Heart right ventricle (tissue), 16 donors: ENCODE results near the gene GIGYF1. TPM values are rescaled to one million over a fixed set of nuclear protein-coding genes. Genes with fewer than 3 reads are reported as not detected.
"Not testable (repeated sequence)": the region's sequence is repeated elsewhere in the genome, so short reads cannot be mapped to it uniquely, and the experiment has no call there.

Source experiments
- ATAC-seq, 8 donors: fragments of 200-7000 bp; cut with Tn5 transposase; one replicate each; pipeline ENCODE4 v1.9.1; 2020; ENCODE audit warnings: mild to moderate bottlenecking in 8 of 8, moderate library complexity in 8 of 8, moderate number of reproducible peaks in 1 of 8
- DNase-seq, 2 donors: peaks; one replicate each; pipeline ENCODE4 v3.0.0-alpha.2; 2020
- H3K27ac ChIP-seq, 10 donors: fragments of 200-600 bp; sonication (generic) in 2 of 10; one replicate each; pipeline versions ENCODE4 v1.5.0 to v1.8.0; 2020 to 2022; ENCODE audit warnings: mild to moderate bottlenecking in 3 of 10
- H3K27me3 ChIP-seq, 7 donors: fragments of 200-600 bp; one replicate each; pipeline ENCODE4 v1.8.0; 2021 to 2022; ENCODE audit warnings: mild to moderate bottlenecking in 2 of 7
- H3K36me3 ChIP-seq, 9 donors: fragments of 200-600 bp; sonication (generic) in 1 of 9; one replicate each; pipeline versions ENCODE4 v1.5.0 to v1.8.0; 2020 to 2022; ENCODE audit warnings: mild to moderate bottlenecking in 2 of 9
- H3K4me1 ChIP-seq, 9 donors: fragments of 200-600 bp; sonication (generic) in 1 of 9; one replicate each; pipeline versions ENCODE4 v1.5.0 to v1.8.0; 2020 to 2022; ENCODE audit warnings: mild to moderate bottlenecking in 4 of 9
- H3K4me3 ChIP-seq, 10 donors: fragments of 200-600 bp; sonication (generic) in 2 of 10; one replicate each; pipeline versions ENCODE4 v1.5.0 to v1.8.0; 2020 to 2022; ENCODE audit warnings: mild to moderate bottlenecking in 7 of 10, moderate library complexity in 2 of 10
- H3K9me3 ChIP-seq, 11 donors: fragments of 200-600 bp in 10 of 11; sonication (generic) in 2 of 11; one replicate each; pipeline versions ENCODE4 v1.5.0 to v1.8.0; 2013 to 2022; ENCODE audit warnings: mild to moderate bottlenecking in 2 of 11, control low read depth in 1 of 11, moderate library complexity in 1 of 11
- CTCF ChIP-seq, 9 donors: fragments of 200-600 bp; sonication (generic) in 2 of 9; IDR thresholded peaks; one replicate each; pipeline versions ENCODE4 v1.5.0 to v1.8.0; 2021 to 2022; ENCODE audit warnings: antibody characterized with exemption in 9 of 9, mild to moderate bottlenecking in 5 of 9, moderate library complexity in 1 of 9
- WGBS, 2 donors: extraction: QIAGEN DNeasy Blood & Tissue Kit; methylation state at CpG; one replicate each; pipeline ENCODE4 v1.1.7; 2013; ENCODE audit warnings: inconsistent platforms in 1 of 2; 5-methylcytosine and 5-hydroxymethylcytosine counted together
- intact Hi-C, 10 donors: fragments of 100-400 bp; cut with DNase I; formaldehyde crosslinking; loops; one replicate each; pipeline versions ENCODE4 v1.11.1 to v1.14.2; 2022
- polyA plus RNA-seq, 2 donors: library from polyadenylated mRNA; stranded (reverse); fragments of 200-250 nt; gene quantifications; one replicate each; pipeline ENCODE4 v1.2.3, GENCODE V29; 2013
- total RNA-seq, 10 donors: library from RNA; stranded (reverse); fragmentation: NEBNext Ultra II Directional in 3 of 10; extraction: Animal tissue kit (Norgen Biotek cat#: 25700) in 3 of 10; gene quantifications; one replicate each; pipeline versions ENCODE4 v1.2.1 to v1.2.4, GENCODE V29; 2021 to 2023
- donor health status: Arrhythmogenic right ventricular cardiomyopathy.
- donor health status: ischemic (EF 13 %, LVEDD 7.1; RV severe dilation, severe dysfunction).
- donor health status: healthy with polysubstance abuse.
- donor health status: DM: no; HTN: yes; CAD: no.
- donor health status: DM: no; HTN: no; CAD: no.
- donor health status: ischemic (EF 25% LVEDD 6.9; RV normal size, moderate dysfunction).
- donor health status: ischemic (EF 25% LVEDD 5.7; RV mildly dilated, moderate dysfunction).
- donor health status: healthy.
- donor health status: DM: yes; HTN: yes; CAD: no.
- donor health status: Ischemic cardiomyopathy.
- donor health status: ischemic (EF 35%, LVEDD 5.7; RV mildly dilated, moderate dysfunction).
- donor health status: nonischemic (EF 11% LVEDD 7.7; RV severe dilation, severe dysfunction).
- donor health status: DM: yes; HTN: yes; CAD: no.
- donor health status: PGD.
- donor health status: ischemic (EF 29% LVEDD 5.4; RV normal size, mild dysfunction).
- donor health status: nonischemic (EF 23%, LVEDD 6.1; RV moderate dilation, normal function).

GIGYF1 gene
- total and polyA plus RNA-seq, 12 donors, result 9.4 to 47.3 (median 24.2) TPM

DNA sequence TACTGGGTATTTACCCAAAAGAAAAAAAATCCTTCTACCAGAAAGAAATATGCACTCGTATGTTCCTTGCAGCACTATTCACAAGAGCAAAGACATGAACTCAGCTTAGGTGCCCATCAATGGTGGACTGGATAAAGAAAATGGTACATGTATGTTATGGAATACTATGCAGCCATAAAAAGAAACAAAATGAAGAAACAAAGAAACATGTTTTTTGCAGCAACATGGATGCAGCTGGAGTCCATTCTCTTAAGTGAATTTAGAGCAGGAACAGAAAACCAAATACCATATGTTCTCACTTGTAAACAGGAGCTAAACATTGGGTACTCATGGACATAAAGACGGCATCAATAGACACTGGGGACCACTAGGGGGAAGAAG, 26.0 kb downstream of the GIGYF1 start:
- Histone ChIP-seq H3K4me3 (no peak overlapping the region), H3K4me1 (peaks cover 0 to 5% (median 0%) of the 10 kb centered on the region in 9 donors), H3K36me3 (no peaks in the 10 kb centered on the region), H3K9me3 (no peaks in the 10 kb centered on the region), H3K27ac (no peak overlapping the region), H3K27me3 (peaks cover 0 to 6% (median 0%) of the 10 kb centered on the region in 7 donors)
- ATAC-seq, result no peak
- 92 to 93% methylated on average over 2 of the region's 2 CpGs for WGBS, 2 donors
- no peak for TF ChIP-seq CTCF (IDR thresholded peaks at IDR 0.05)
- intact Hi-C loops, result loop anchor here in 2 of 10 donors (2.0 to 5.0 kb wide), 2 partner anchors 36 to 67 kb away; no protein-coding TSS in a partner anchor
- no peak for DNase-seq

DNA sequence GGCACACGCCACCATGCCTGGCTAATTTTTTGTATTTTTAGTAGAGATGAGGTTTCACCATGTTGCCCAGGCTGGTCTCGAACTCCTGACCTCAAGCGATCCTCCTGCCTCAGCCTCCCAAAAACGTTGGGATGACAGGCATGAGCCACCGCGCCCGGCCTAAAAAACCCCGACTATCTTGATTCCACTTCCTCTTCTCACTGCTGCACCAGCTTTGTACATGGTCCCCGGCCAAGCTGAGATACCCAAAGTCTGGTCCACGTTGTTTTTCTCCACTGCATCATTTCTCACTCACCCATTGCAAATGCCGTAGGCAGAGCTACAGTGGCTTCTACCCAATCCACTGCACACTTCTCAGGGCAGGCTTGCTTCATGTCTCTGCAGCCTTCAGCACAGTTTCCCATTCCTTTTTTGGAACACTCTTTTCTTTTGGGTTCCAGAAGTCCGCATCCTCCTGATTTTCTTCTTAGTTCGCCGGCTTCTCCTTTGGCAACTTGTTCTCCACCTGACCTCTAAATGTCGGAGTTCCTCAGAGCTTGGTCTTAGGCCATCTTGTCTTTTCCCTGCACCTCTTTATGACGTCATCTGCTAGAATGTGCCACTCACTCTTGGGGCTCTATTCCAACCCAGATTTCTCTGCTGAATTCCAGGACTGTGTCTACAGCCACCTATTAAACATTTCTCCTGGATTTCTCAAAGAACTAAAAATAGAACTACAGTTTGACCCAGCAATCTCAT, 26.6 kb downstream of the GIGYF1 start:
- 80% methylated on average over 16 of the region's 16 CpGs for WGBS, 2 donors
- DNase-seq (no peak), ATAC-seq (no peak)
- intact Hi-C loops, result loop anchor here in 2 of 10 donors (2.0 to 5.0 kb wide), 2 partner anchors 35 to 67 kb away; no protein-coding TSS in a partner anchor
- Histone ChIP-seq H3K4me3 (no peak overlapping the region), H3K9me3 (no peaks in the 10 kb centered on the region), H3K27ac (no peak overlapping the region), H3K4me1 (no peaks in the 10 kb centered on the region), H3K27me3 (peaks cover 0 to 6% (median 0%) of the 10 kb centered on the region in 7 donors), H3K36me3 (no peaks in the 10 kb centered on the region)
- TF ChIP-seq CTCF (IDR thresholded peaks at IDR 0.05), result no peak

DNA sequence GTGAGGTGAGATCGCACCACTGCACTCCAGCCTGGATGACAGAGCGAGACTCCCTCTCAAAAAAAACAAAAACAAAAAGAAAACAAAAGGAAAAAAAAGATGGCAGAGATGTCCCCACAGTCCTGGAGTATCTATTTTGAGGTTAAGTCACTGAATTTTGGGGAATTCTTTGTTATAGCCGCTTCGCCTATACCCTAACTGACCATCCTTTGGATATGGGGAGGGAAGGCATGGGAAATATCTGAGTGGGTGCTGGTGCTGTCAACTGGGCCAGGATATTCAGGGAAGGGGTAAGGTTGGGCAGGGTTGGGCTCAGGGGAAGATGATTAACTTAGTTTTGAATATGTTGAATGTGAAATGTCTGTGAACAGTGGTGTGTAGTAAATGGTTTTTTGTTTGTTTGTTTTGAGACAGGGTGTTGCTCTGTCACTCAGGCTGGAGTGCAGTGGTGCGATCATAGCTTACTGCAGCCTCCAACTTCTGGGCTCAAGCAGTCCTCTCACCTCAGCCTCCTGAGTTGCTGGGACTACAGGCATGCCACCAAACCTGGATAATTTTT, 28.8 kb downstream of the GIGYF1 start:
- no peak for TF ChIP-seq CTCF (IDR thresholded peaks at IDR 0.05)

GRCh38 chr7:100662194-100662776, 31.8 kb downstream of the GIGYF1 start:
- ATAC-seq, DNase-seq, H3K4me3 ChIP-seq, H3K4me1 ChIP-seq, H3K9me3 ChIP-seq, intact Hi-C loops, H3K36me3 ChIP-seq, H3K27ac ChIP-seq: not testable (repeated sequence)
- H3K27me3 ChIP-seq, result peaks cover 0 to 47% (median 29%) of the 10 kb centered on the region in 7 donors
- WGBS, 2 donors, result 77% methylated on average over 12 of the region's 12 CpGs

More for the DNA sequence above, 28.8 kb downstream of the GIGYF1 start:
- H3K9me3 ChIP-seq, result no peaks in the 10 kb centered on the region
- intact Hi-C loops, result loop anchor here in 1 of 10 donors (5.0 kb wide), 1 partner anchor 33 kb away; no protein-coding TSS in a partner anchor
- WGBS, 2 donors, result 93 to 98% methylated on average over 5 of the region's 5 CpGs
- no peaks in the 10 kb centered on the region for H3K36me3 ChIP-seq
- ATAC-seq (no peak), DNase-seq (no peak)
- no peak overlapping the region for H3K4me3 ChIP-seq
- H3K27me3 ChIP-seq, result peaks cover 0 to 20% (median 5%) of the 10 kb centered on the region in 7 donors
- no peak overlapping the region for H3K27ac ChIP-seq
- H3K4me1 ChIP-seq, result no peaks in the 10 kb centered on the region
